D341Med (cell line): ENCODE measurements around the gene AMIGO1.

Experiments used
- DNase-seq: peaks from one replicate; pipeline ENCODE4 v3.0.0; 2012; ENCODE audit warnings: low spot score

The AMIGO1 gene

DNA sequence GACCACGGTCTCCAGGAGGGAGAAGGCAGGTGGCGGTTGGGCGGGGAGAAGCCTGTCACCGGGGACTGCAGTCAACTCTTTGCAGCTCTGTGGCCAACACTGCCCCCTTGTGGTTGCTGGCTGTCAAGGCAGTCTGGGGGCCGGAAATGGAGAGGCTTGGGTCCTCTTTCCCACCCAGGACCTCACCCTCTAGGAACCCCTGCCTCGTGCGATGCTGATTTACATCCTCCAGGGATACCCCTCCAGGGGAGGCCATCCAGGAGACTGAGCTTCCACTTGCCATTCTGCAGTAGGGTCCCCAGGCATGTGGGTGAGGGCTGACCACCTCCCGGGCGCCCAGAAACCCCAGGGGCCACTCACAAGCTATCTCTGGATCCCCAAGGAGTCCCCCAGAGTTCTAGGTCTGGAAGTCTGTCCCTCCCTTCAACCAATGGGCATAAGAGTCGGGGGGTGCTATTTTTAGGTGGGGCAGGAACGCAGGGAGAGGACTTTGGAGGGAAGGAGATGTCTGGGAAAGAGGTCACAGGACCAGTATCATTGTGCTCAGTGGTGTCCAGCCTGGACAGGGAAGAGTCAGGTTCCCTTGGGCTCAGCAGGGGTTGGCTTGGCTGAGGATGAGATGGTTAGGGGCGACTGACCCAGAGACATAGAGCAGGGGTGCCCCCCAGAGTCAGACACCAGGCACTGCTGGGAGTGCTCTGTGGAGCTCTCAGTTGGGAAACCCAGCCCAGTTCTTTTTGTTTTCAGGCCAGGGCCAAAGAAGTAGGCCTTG, 23.0 kb upstream of the AMIGO1 start:
- peak; percentile 89 for DNase-seq

DNA sequence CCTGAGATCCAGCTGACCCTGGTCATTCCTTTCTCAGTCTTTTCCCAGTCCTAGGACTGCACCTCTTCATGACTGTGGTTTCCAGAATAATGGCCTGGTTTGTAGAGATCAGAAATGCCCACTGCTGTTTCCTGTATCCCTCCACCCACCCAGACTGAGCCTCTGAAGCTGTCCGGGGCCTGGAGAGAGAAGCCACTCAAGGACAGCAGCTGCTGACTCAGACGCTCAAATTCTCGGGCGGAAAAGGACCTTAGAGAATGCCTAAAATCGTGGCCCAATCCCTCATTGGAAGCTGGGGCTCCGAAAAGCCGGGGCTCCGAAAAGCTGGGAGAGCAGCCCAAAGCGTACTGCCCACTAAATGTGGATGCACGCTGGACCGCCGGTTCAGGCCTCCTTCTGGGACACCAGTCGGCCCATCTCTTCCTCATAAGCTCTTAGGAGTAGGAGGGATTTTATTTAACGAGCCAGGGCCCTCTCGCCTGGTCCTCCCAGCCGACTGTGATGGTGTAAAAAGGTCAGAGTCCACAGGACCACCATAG, 22.4 kb upstream of the AMIGO1 start:
- DNase-seq: no peak

DNA sequence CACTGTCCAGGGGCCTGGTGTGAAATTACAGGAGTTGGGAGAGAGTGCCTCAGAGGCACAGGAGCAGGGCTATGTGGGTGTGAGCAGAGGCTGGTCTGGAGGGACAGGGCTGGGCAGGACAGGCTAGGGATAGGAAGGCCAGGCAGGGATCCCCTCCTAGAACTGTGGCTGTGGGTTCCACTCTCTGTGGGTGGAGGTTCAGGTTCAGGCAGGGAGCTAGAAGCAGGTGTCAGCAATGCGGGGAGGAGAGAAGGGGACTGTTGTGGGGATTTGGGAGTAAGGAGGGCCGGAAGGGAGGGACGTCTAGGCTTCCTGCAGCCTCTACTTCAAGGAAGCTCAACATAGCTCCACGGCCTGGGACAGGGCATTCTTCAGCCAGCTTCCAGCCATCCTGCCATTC, 21.9 kb upstream of the AMIGO1 start:
- DNase-seq: no peak

DNA sequence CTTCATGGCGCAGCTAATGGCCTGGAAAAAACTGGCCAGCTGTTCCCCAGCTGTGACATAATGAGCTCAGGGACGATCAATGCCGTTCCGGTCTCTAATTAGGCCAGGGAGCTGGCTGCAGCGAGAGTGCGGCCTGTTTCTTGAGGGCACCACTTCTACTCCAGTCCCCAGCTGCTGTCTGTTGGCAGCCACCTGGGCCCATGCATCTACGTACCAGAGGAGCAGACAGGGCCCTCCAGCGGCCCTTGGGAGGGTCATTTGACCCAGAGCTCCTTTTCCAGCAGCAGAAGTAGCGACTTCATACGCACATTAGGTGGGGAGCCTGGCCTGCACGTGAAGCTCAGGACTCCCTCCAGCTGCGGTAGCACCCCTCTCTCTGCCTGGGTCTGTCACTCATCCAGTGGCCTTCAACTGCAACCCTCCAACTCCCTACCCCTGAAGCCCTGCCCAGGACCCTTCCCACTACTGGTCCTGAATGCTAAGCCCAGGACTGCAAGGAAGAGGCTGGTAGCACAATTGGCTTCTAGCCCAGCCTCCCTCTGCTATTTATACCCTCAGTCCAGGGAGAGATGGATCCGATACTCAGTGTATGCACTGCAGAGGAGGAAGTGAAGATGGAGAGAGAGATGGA, 21.0 kb upstream of the AMIGO1 start:
- DNase-seq: no peak

DNA sequence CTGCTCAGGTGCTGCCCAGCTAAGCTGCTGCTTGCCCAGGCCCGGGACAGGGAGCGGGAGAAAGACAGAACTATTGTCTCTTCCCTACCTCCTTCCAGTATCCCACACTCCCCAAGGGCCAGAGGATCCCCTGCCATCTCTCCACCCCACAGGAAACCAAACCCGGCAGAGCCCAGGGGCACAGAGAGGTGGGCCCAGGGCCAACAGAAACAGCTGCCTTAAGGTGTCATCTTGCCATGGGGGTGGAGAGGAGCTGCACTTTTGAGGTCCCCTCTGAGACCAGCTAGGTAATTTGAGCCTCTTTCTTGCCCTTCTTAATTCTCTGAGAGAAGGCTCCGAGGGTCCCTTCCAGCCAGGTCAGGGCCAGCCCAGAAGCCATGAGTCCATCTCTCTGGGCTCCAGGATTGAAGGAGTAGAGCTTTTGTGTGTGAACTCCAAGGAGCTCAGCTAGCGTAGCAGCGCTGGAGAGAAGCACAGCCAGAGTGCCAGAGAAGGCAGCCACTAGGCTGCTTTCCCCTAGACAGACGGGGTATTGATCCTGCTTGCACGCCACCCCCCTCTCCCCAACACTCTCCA, 20.4 kb upstream of the AMIGO1 start:
- DNase-seq: no peak

DNA sequence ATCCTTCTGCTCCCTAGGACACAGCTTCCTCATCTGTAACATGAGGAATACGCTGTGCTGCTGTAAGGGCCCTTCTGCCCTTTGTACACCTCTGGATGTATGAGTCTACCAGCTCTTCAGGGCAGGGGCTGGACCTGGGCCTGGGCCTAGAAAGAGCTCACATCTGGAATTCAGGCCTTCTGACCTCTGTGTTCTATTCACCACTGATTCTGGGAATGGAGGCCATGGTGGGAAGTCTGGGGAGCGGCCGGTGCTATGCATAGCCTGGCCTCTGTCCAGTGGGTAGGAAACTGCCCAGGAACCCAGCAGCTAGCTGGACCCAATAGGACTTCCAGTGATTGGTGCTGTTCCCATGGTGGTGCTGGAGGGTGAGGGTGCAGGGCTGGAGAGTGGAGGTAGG, 19.2 kb upstream of the AMIGO1 start:
- DNase-seq: no peak

DNA sequence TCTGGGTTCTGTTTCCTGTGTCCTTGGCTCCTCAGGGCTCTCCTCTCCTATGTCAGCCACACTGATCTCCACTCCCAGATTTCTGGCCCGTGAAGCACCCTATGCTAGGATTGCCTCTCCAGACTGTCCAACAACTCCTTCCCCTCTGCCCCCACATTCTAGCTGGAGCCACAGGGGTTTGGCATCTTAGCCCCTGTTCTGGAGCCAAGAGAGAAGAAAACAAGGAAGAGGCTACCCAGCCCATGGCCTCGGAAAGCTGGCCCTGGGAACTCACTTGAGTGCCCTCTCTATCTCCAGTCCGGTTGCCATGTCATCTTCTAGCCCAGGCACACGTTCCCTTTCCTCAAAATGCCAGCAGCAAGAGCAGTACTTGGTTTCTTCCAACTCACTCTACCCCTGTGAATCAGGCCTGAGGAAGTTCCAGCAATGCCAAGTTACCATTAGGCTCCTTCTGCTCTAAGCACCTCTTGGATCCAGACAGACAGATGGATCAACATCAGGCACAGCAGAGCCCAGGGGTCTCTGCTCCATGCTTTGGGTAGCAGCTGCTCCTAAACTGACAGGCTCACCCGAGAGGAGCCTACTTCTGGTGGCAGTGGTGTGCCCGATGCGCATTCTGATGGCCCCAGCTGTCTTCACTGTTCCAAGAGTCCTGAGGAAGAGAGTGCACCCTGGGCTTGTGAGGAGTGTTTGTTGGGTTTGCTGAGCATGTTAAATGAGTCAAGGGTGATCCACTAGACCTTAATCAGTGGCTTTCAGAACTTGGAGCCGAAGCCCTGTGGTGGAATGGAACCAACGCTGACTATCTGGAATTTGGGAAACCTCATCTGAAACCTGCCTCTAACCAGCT, 18.5 kb upstream of the AMIGO1 start:
- DNase-seq: no peak

DNA sequence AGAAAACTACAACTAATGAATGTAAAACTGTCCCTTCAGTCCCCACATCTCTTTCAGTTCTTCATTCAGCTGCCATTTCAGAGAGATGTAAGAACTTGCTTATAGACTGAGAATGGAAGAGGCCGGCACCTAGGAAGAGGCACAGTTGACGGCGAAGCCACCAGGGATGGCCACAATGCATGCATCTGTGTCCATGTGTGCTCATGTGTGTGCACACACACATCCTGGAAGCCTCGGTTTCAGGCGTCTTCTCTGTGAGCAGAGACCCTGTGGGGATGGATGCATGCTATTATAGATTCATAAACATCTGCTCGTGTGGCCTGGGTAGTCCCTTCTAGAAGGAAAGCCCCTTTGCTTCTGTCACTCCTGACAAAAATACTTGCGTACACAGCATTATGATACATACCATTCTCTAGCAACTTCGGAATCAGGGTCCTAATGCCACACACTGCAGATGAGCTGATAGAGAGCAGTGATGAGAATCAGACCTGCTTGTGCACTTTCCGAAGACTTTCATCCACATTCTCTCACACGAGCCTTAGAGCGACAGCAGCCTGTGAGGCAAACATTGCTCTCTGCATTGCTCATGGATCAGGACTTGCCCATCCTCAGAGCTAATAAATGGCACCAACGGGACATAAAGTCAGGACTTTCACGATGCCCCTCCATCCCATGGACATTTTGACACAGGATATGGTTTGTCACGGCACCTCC, 17.7 kb upstream of the AMIGO1 start:
- no peak for DNase-seq

DNA sequence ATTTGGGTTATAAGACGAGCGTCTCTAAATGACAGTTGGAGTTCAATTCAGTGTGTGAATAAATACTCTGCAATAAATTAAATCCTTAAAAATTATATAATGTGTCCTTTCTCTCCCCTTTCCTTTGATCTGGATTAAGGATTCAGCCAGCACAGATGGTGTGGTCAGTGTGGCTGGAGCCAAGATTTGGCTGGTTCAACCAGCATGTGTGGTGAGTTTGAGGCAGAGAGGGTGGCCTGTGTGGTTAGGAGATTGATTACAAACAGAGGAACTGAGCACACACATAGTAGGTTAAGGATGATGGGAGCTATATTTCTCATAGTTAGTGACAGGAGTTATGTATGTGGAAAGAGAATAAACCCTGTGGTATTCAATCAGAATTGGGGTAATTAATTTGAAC, 14.2 kb upstream of the AMIGO1 start:
- no peak for DNase-seq

DNA sequence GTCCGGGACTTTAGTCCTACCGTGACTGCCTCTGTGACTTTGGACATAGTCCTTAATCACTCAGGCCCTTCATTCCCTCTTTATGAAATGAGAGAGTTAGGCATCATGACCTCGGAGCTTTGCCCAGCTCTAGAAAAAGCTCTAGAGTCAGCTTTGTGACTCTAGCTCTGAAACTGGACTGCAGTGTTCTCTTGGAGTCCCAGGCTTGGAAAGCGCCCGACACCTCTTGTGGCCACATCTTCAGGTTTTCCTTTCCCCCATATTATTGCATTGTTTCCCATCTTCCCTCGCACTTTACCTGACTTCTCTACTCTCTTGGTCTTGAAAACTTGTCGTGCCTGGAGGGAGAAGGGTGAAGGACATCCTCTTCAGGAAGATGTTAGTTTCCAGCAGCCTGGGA, 12.5 kb upstream of the AMIGO1 start:
- DNase-seq: no peak

DNA sequence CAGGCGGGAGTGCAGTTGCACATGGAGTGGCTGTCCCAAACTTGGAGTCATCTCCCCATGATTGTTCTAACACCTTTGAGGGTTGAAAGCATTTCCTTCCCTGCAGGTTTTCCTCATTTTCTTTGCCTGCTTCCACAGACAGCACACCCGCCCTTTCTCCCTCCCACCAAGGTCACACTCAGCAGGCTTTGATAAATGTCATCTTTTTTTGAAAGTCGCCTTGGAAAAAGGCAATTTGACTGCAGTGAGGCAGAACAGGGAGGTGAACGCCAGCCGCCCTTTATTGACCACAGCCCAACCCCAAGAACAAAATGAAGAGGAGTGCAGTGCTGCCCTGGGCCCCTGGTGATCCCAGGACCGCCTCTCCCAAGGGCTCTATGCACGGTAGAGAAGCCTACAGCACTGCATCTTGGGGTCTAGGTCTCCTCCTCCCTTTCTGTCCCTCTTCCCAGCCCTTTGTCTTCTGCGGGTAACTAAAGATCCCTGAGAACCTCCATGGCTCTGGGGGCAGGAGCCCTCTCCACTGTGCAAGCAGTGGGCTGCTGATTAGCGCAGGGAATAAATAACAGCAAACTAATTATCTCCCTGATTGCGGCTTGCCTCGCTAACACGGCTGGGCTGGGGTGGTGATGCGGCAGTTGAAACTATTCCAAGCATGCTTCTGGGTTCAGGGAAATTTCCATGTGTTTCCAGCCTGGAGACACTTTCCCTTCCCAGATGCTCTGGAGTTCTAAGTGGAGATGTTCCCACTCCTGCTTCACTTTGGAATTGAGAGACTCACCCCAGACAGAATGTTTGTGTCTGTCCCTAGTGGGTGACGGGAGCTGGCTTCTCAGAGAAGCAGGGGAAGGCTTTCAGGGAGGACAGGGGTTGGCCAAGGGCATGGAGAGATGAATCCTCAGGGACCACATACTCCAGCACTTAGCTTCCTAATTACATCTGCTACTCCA, 11.8 kb upstream of the AMIGO1 start:
- DNase-seq: no peak

DNA sequence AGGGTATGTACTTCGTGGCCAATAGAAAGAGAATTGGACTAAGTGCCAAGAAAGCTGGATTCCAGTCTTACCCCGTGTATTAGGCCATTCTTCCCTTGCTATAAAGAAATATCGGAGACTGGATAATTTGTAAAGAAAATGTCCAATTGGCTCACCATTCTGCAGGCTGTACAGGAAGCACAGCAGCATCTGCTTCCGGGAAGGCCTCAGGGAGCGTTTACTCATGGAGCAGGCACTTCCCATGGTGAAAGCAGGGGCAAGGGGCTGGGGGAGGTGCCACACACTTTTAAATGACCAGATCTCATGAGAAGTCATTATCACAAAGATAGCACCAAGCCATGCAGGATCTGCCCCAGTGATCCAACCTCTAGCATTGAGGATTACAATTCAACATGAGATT, 7.8 kb upstream of the AMIGO1 start:
- no peak for DNase-seq

DNA sequence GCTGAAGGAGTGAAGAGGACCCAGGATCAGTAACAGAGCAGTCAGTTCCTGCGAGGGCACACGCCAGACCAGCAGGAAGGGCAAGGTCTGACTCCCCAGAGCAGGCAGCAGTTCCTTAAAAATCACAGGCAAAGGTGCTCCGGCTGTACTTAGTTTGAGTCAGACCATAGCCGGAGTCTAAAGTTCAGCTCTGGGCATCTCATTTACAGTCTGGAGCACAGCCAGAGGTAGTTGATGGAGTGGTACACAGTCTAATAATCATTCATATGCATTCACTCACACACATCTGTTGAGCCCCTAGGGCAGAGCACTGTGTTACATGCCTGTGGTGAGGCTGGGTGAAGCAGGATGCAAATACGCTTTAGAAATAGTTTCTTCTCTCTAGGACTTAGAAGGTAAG, 7.3 kb upstream of the AMIGO1 start:
- no peak for DNase-seq

DNA sequence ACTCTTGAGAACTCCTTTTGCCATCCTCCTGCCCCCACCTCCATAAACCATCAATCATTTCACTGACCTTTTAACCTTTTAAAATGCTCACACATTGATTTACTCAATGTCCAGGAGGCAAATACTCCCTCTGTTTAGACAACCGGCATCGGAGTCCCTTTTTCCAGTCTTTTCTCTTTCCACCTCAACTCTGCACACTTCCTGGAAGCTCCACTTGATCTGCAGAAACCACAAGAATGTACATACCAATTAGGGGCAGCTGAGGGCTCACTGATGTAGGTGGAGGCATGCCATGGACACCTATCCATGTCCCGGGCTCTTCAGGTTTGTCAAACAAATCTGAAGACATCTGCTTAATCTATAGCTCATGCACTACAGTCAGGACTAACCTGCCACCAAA, 5.3 kb upstream of the AMIGO1 start:
- no peak for DNase-seq

DNA sequence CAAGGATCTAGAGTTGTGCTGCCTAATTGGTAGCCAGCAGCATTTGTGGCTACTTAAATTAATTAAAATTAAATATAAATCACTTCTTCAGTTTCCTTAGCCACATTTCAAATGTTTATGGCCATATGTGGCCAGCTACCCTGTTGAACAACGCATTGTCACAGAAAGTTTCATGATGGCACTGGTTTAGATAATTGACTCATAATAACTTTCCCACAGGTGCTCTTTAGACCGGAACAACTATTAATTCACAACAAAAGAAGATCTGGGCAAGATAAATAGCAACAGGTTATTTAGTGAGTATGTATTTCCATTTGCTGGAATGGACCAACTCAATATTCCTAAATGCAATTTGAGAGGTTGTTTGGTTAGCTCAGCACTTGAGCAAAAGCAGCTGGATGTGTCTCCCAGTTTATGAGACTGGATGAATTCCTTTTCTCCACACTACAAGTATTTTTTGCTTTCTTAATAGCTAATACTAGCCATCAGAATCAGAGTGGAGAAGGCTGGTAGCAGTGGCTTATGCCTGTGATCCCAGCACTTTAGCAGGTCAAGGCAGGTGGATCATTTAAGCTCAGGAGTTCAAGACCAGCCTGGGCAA, 3.7 kb upstream of the AMIGO1 start:
- DNase-seq: no peak

DNA sequence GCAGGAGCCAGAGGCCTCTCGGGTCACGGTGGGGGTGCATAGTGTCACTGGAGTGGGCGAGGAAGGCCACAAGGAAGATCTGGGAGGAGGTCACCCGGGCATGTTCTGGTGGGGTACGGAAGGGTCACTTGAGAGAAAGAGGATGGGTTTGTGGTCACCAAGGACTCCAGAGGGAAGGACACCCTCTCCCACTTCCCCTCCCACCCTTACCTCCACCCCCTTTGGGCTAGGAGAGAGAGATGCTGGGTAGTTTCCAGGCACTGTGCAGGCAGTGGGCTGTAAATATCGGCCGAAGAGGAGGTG, 703 bp downstream of the AMIGO1 start:
- no peak for DNase-seq

DNA sequence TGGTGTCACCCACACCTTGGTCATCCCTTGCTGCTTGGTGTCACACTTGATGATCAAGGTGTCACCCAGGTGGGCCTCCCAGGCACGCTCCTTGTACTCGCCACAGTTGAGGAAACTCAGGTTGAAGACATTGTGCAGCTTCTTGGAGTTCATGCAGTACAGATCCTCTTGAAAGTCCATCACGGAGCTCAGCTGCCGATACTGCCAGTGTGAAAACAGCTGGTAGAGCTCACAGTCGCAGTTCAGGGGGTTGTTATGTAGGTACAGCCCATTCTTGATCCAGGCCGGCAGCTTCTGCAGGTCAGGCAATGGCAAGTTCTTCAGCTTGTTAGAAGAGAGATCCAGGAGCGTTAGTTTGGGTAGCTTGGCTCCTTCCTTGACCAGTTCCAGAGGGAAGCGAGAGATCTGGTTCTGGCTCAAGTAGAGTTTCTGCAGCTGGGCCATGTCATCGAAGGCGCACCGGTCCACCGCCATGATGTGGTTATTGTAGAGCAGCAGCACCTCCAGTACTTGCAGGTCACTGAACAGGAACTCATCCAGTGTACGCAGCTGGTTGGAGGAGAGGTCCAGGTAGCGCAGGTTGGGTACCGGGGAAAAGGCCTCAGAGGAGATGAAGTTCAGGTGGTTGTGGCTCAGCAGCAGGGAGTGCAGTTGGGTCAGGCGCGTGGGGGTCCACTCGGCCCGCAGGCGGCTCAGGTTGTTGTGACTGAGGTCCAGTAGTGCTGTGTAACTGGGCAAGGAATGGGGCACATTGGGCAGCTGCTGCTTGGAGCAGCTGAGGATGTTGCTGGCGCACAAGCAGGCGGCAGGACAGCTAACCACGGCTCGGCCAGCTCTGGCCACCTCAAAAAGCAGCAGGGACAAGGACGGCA, 1.3 kb downstream of the AMIGO1 start:
- DNase-seq: no peak

DNA sequence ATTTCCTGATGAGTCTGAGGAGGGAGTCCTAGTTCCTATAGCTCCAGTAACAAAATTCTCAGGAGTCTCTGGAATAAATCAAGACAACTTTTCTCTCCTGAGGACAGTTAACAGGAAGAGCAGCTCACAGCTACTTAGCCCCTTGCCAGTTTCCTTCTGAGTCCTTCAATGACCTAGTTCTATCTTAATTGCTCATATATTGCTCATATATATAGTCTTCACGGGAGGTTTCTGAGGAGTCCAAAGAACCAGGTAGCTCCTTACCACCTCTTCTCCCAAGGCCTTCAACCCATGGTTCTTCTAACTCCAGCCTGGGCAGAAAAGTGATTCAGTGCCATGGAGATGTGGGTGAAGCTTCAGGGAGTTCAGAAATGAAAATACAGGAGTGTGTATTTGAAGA, 4.6 kb downstream of the AMIGO1 start:
- no peak for DNase-seq

DNA sequence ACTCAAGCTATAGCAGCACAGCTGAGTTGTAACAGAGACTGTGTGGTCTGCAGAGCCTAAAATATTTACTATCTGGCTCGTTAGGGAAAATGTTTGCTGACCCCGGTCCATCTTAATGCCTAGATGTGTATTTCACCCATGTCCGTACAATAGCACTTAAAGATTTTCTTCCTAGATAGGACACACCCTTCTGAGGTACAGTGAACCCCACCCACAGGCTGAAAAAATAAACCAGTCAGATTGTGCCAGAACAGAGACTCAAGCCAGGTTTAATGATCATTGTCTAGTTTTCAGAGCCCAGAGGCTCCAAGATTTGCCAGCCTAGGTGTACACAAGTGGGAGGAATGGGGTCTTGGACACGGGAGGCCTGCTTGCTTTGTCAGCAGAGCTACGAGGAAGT, 5.6 kb downstream of the AMIGO1 start:
- DNase-seq: no peak
